Measurements from ENCODE around the gene MXD3.
"Not testable (repeated sequence)": the region's sequence is repeated elsewhere in the genome, so short reads cannot be mapped to it uniquely, and the experiment has no call there.

The MXD3 gene

GRCh38 chr5:177317959-177318377, 6.3 kb upstream of the MXD3 start:
- peak; percentile 82 for DNase-seq

GRCh38 chr5:177316005-177316404, 4.3 kb upstream of the MXD3 start:
- no peak for DNase-seq

- no peak for DNase-seq
Observed at GRCh38 chr5:177315411-177315810, 3.7 kb upstream of the MXD3 start.

GRCh38 chr5:177314376-177315342, 3.0 kb upstream of the MXD3 start:
- no peak for DNase-seq

GRCh38 chr5:177313561-177314259, 2.0 kb upstream of the MXD3 start:
- no peak for DNase-seq

GRCh38 chr5:177312649-177313181, 1.0 kb upstream of the MXD3 start:
- no peak for DNase-seq

- no peak for DNase-seq
Observed at GRCh38 chr5:177311392-177311722, 341 bp downstream of the MXD3 start.

GRCh38 chr5:177310757-177311391, 824 bp downstream of the MXD3 start:
- DNase-seq = no peak

GRCh38 chr5:177310332-177310731, 1.4 kb downstream of the MXD3 start:
- no peak for DNase-seq

GRCh38 chr5:177309351-177310191, 2.1 kb downstream of the MXD3 start:
- DNase-seq = peak; percentile 97

- no peak for DNase-seq
Observed at GRCh38 chr5:177308740-177309139, 3.0 kb downstream of the MXD3 start.

GRCh38 chr5:177307544-177308363, 3.9 kb downstream of the MXD3 start:
- DNase-seq = no peak

- no peak for DNase-seq
Observed at GRCh38 chr5:177306674-177307543, 4.8 kb downstream of the MXD3 start.

- not testable (repeated sequence) for DNase-seq
Observed at GRCh38 chr5:177306103-177306640, 5.5 kb downstream of the MXD3 start.

- no peak for DNase-seq
Observed at GRCh38 chr5:177304392-177305119, 7.1 kb downstream of the MXD3 start.

- no peak for DNase-seq
Observed at GRCh38 chr5:177303925-177304391, 7.7 kb downstream of the MXD3 start.

GRCh38 chr5:177303121-177303924, 8.4 kb downstream of the MXD3 start, which contains the start of the genes PRELID1 and RAB24:
Gene PRELID1, plus strand, starts transcription at chr5:177303799. Its CDS starts 187 bp downstream, at chr5:177303986.
Gene RAB24, minus strand, starts transcription at chr5:177303719. Its CDS starts 431 bp downstream, at chr5:177303288.
- DNase-seq = peak; percentile 96
